SK-N-SH (cell line): Measurements from ENCODE around the gene PTPRG.

Experiments
- EZH2phosphoT487 ChIP-seq: fragments of 200-600 bp; sonication (generic); IDR thresholded peaks from 2 replicates; pipeline ENCODE4 v1.6.1; 2017; ENCODE audit warnings: low read depth, mixed run types, mild to moderate bottlenecking, antibody characterized with exemption, moderate library complexity, borderline replicate concordance
- POLR2AphosphoS5 ChIP-seq: IDR thresholded peaks from 2 replicates; pipeline ENCODE4 v1.6.1; 2012; ENCODE audit warnings: low read depth, low read length
- RFX5 ChIP-seq: IDR thresholded peaks from 2 replicates; pipeline ENCODE4 v1.6.1; 2012; ENCODE audit warnings: mild to moderate bottlenecking, improper control_type of control experiment, low read length
- SIN3A ChIP-seq: IDR thresholded peaks from 2 replicates; pipeline ENCODE4 v1.6.1; 2012; ENCODE audit warnings: low read depth, mild to moderate bottlenecking, low read length, moderate library complexity, borderline replicate concordance
- TF ChIP-seq, protein P1 (sequence below): fragments of 200-600 bp; sonication (generic); IDR thresholded peaks from 2 replicates; pipeline ENCODE4 v1.6.1; 2017; ENCODE audit warnings: antibody characterized with exemption, mild to moderate bottlenecking, moderate library complexity
- TF ChIP-seq, protein P2 (sequence below): IDR thresholded peaks from 2 replicates; pipeline ENCODE4 v1.4.0; 2012; ENCODE audit warnings: low read depth

DNA sequence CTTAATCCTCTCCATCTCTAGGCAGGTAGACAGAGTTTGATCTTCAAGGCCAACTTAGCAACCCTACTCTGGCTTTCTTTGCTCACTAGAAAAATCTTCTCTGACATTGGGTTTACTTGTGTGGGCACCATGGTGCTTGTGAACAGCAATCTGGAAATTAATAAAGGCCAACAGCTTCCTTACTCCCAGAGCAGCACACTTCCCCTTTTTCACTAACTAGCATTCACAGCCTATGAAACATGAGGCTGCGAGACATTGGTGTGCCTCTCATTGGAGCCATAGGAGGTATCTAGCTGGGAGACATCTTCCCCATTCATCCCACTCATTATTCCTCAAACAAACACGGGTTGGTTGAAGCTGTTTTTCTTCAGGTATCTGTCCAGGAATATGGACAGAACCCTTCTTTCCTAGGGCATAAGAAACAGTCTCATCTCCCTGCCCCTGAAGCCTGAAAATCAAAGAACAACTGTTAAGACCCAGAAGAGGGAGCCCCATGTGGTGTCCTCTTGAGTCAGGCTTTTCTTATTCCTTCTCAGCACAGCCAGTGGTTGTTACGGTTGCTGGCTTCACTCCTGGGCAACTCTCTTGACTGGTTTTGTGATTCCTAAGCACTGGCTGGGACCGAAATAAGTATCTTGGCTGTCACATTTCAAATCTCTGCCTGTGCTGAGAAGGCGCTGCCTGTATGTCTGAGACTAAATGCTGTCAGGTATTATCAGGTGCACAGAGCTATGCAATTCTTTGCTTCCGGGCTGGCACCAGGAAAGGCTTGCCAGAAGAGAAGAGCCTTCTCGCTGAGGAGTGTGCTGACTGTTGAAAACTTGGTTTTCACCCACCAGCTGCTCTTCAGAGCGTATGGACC, 617.6 kb downstream of the PTPRG start:
- TF ChIP-seq POLR2AphosphoS5, result no peak
- TF ChIP-seq EZH2phosphoT487, result no peak
- no peak for TF ChIP-seq RFX5
- TF ChIP-seq, protein P1, sequence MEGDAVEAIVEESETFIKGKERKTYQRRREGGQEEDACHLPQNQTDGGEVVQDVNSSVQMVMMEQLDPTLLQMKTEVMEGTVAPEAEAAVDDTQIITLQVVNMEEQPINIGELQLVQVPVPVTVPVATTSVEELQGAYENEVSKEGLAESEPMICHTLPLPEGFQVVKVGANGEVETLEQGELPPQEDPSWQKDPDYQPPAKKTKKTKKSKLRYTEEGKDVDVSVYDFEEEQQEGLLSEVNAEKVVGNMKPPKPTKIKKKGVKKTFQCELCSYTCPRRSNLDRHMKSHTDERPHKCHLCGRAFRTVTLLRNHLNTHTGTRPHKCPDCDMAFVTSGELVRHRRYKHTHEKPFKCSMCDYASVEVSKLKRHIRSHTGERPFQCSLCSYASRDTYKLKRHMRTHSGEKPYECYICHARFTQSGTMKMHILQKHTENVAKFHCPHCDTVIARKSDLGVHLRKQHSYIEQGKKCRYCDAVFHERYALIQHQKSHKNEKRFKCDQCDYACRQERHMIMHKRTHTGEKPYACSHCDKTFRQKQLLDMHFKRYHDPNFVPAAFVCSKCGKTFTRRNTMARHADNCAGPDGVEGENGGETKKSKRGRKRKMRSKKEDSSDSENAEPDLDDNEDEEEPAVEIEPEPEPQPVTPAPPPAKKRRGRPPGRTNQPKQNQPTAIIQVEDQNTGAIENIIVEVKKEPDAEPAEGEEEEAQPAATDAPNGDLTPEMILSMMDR, result no peak
- TF ChIP-seq SIN3A, result no peak
- TF ChIP-seq, protein P2, sequence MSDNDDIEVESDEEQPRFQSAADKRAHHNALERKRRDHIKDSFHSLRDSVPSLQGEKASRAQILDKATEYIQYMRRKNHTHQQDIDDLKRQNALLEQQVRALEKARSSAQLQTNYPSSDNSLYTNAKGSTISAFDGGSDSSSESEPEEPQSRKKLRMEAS, result no peak
